H9 (cell line): ENCODE results near the gene EIF5A. TPM values are rescaled to one million over a fixed set of nuclear protein-coding genes. Genes with fewer than 3 reads are reported as not detected.

Experiments
- DNase-seq: peaks from one replicate; pipeline ENCODE4 v3.0.0-alpha.2; 2017
- H2AFZ ChIP-seq: one replicate; pipeline ENCODE4 v1.6.1; 2013; ENCODE audit warnings: mild to moderate bottlenecking, low read length, control low read depth, moderate library complexity
- H2AK5ac ChIP-seq: 2 replicates; pipeline ENCODE4 v1.6.1; 2013; ENCODE audit warnings: low read length, control low read depth, mixed read lengths; ENCODE audit not compliant: insufficient read length
- H2BK120ac ChIP-seq: one replicate; pipeline ENCODE4 v1.6.1; 2013; ENCODE audit warnings: low read depth, mild to moderate bottlenecking, low read length, control low read depth, inconsistent platforms; ENCODE audit not compliant: poor library complexity, severe bottlenecking
- H2BK12ac ChIP-seq: 2 replicates; pipeline ENCODE4 v1.6.1; 2013; ENCODE audit warnings: low read length, control low read depth, mixed read lengths, low read depth; ENCODE audit not compliant: insufficient read length
- H2BK15ac ChIP-seq: 2 replicates; pipeline ENCODE4 v1.6.1; 2013; ENCODE audit warnings: low read depth, low read length, control low read depth
- H2BK20ac ChIP-seq: one replicate; pipeline ENCODE4 v1.6.1; 2013; ENCODE audit warnings: low read depth, mild to moderate bottlenecking, low read length, control low read depth, inconsistent platforms; ENCODE audit not compliant: poor library complexity, severe bottlenecking
- H2BK5ac ChIP-seq: 2 replicates; pipeline ENCODE4 v1.6.1; 2013; ENCODE audit warnings: low read length, control low read depth, mixed read lengths; ENCODE audit not compliant: insufficient read length
- H3K14ac ChIP-seq: 2 replicates; pipeline ENCODE4 v1.6.1; 2013; ENCODE audit warnings: low read length, control low read depth; ENCODE audit not compliant: insufficient read depth
- H3K18ac ChIP-seq: 2 replicates; pipeline ENCODE4 v1.6.1; 2013; ENCODE audit warnings: low read depth, mild to moderate bottlenecking, mixed read lengths, low read length, control low read depth; ENCODE audit not compliant: insufficient read length
- H3K23ac ChIP-seq: 2 replicates; pipeline ENCODE4 v1.6.1; 2013; ENCODE audit warnings: low read length, control low read depth, mixed read lengths, low read depth; ENCODE audit not compliant: insufficient read length
- H3K23me2 ChIP-seq: 2 replicates; pipeline ENCODE4 v1.6.1; 2013; ENCODE audit warnings: low read depth, mild to moderate bottlenecking, mixed read lengths, low read length, control low read depth; ENCODE audit not compliant: insufficient read length, poor library complexity, severe bottlenecking
- H3K27ac ChIP-seq: 2 replicates; pipeline ENCODE4 v1.5.1; 2013; ENCODE audit warnings: low read length, control low read depth, mixed read lengths, low read depth; ENCODE audit not compliant: insufficient read length
- H3K27me3 ChIP-seq: 2 replicates; pipeline ENCODE4 v1.6.1; 2013; ENCODE audit warnings: low read length, control low read depth, inconsistent platforms; ENCODE audit not compliant: insufficient read depth
- H3K4ac ChIP-seq: 2 replicates; pipeline ENCODE4 v1.6.1; 2013; ENCODE audit warnings: low read depth, mild to moderate bottlenecking, control low read depth, inconsistent platforms, low read length, moderate library complexity
- H3K4me1 ChIP-seq: 2 replicates; pipeline ENCODE4 v1.6.1; 2013; ENCODE audit warnings: low read length, control low read depth, inconsistent platforms; ENCODE audit not compliant: insufficient read depth
- H3K4me2 ChIP-seq: 2 replicates; pipeline ENCODE4 v1.6.1; 2013; ENCODE audit warnings: low read length, control low read depth, mixed read lengths; ENCODE audit not compliant: insufficient read length, insufficient read depth
- H3K56ac ChIP-seq: 2 replicates; pipeline ENCODE4 v1.6.1; 2013; ENCODE audit warnings: low read depth, mild to moderate bottlenecking, mixed read lengths, low read length, control low read depth; ENCODE audit not compliant: insufficient read length
- H3K79me1 ChIP-seq: 2 replicates; pipeline ENCODE4 v1.6.1; 2013; ENCODE audit warnings: low read depth, mild to moderate bottlenecking, moderate library complexity, low read length, control low read depth, inconsistent platforms; ENCODE audit not compliant: insufficient read depth, poor library complexity, severe bottlenecking
- H3K79me2 ChIP-seq: 2 replicates; pipeline ENCODE4 v1.6.1; 2013; ENCODE audit warnings: low read length, control low read depth, inconsistent platforms; ENCODE audit not compliant: insufficient read depth
- H3K9ac ChIP-seq: 2 replicates; pipeline ENCODE4 v1.6.1; 2013; ENCODE audit warnings: low read length, control low read depth, mixed read lengths; ENCODE audit not compliant: insufficient read length; ENCODE audit errors: extremely low read depth
- H3K9me3 ChIP-seq: one replicate; pipeline ENCODE4 v1.6.1; 2013; ENCODE audit warnings: low read depth, low read length, inconsistent platforms; ENCODE audit not compliant: control insufficient read depth
- H3T11ph ChIP-seq: one replicate; pipeline ENCODE4 v1.6.1; 2013; ENCODE audit warnings: mild to moderate bottlenecking, low read length, control low read depth, inconsistent platforms
- H4K20me1 ChIP-seq: one replicate; pipeline ENCODE4 v1.6.1; 2013; ENCODE audit not compliant: control insufficient read depth, insufficient read length, insufficient read depth
- H4K5ac ChIP-seq: 2 replicates; pipeline ENCODE4 v1.6.1; 2013; ENCODE audit warnings: low read depth, mild to moderate bottlenecking, mixed read lengths, low read length, control low read depth; ENCODE audit not compliant: insufficient read length
- H4K8ac ChIP-seq: replicated peaks from 2 replicates; pipeline ENCODE4 v1.6.1; 2013; ENCODE audit warnings: low read length, control low read depth, mixed read lengths, low read depth; ENCODE audit not compliant: insufficient read length
- H4K91ac ChIP-seq: 2 replicates; pipeline ENCODE4 v1.6.1; 2013; ENCODE audit warnings: low read depth, mild to moderate bottlenecking, moderate library complexity, mixed read lengths, low read length, control low read depth; ENCODE audit not compliant: insufficient read length
- H3K27ac Mint-ChIP-seq, 3 experiments: 2 replicates in 2 of 3; 3 replicates in 1 of 3; pipeline ENCODE4 v1.8.0; 2020 to 2021; ENCODE audit warnings: mixed read lengths in 3 of 3, mild to moderate bottlenecking in 1 of 3, moderate library complexity in 1 of 3
- H3K27me3 Mint-ChIP-seq: 2 replicates; pipeline ENCODE4 v1.8.0; 2021; ENCODE audit warnings: low read depth, mild to moderate bottlenecking, moderate library complexity, mixed read lengths
- H3K36me3 Mint-ChIP-seq, 3 experiments: 2 replicates in 2 of 3; 3 replicates in 1 of 3; pipeline ENCODE4 v1.8.0; 2020 to 2021; ENCODE audit warnings: low read depth in 3 of 3, mixed read lengths in 3 of 3; ENCODE audit not compliant: insufficient read depth in 1 of 3
- H3K4me1 Mint-ChIP-seq, 2 experiments: 2 replicates each; pipeline ENCODE4 v1.8.0; 2020; ENCODE audit warnings: mixed read lengths in 2 of 2
- H3K4me3 Mint-ChIP-seq, 2 experiments: 2 replicates in 1 of 2; 3 replicates in 1 of 2; pipeline ENCODE4 v1.8.0; 2020 to 2021; ENCODE audit warnings: mild to moderate bottlenecking in 2 of 2, mixed read lengths in 2 of 2, moderate library complexity in 1 of 2
- H3K9me3 Mint-ChIP-seq, 2 experiments: 2 replicates in 1 of 2; 3 replicates in 1 of 2; pipeline ENCODE4 v1.8.0; 2020; ENCODE audit warnings: mild to moderate bottlenecking in 2 of 2, mixed read lengths in 2 of 2, moderate library complexity in 1 of 2
- WGBS: extraction: QIAGEN DNeasy Blood & Tissue Kit; methylation state at CpG from one replicate; pipeline ENCODE4 v1.1.7; 2013; ENCODE audit warnings: missing lambda C conversion rate, low lambda C conversion rate, mixed read lengths; ENCODE audit not compliant: insufficient read length; ENCODE audit errors: extremely low coverage; 5-methylcytosine and 5-hydroxymethylcytosine counted together
- total RNA-seq: library from RNA; stranded (reverse); gene quantifications from 2 replicates; pipeline ENCODE4 v1.2.1, GENCODE V29; 2021
- TF ChIP-seq, protein P1 (sequence below): fragments of 200-600 bp; sonication (generic); conservative IDR thresholded peaks from 3 replicates; pipeline ENCODE4 v1.8.0; 2021; ENCODE audit warnings: antibody characterized with exemption, mild to moderate bottlenecking

EIF5A gene
- total RNA-seq, 1 experiment from 2014 or later: 978 TPM

GRCh38 chr17:7315570-7316235, 8.3 kb downstream of the EIF5A start:
- Histone ChIP-seq H3K9me3 (no peaks in the 10 kb centered on the region), H2AK5ac (no peak overlapping the region), H2BK20ac (no peak overlapping the region), H3K4me1 (no peaks in the 10 kb centered on the region), H2BK120ac (no peak overlapping the region), H3K27ac (no peak overlapping the region), H3K27me3 (no peaks in the 10 kb centered on the region), H4K91ac (no peak overlapping the region), H3K56ac (no peak overlapping the region), H3K4me2 (peak overlapping the region; percentile 50), H2AFZ (no peak overlapping the region), H4K8ac (no peak overlapping the region), H3T11ph (no peak overlapping the region), H3K23ac (no peak overlapping the region), H4K5ac (no peak overlapping the region), H2BK15ac (no peak overlapping the region), H3K18ac (peak overlapping the region; percentile 77), H2BK5ac (no peak overlapping the region), H4K20me1 (no peaks in the 10 kb centered on the region), H3K9ac (peak overlapping the region; percentile 58), H3K23me2 (peaks cover 10% of the 10 kb centered on the region), H2BK12ac (no peak overlapping the region), H3K79me1 (no peaks in the 10 kb centered on the region), H3K79me2 (no peaks in the 10 kb centered on the region), H3K14ac (no peak overlapping the region; the same call in 1 of the 2 replicates), H3K4ac (no peak overlapping the region)
- peaks cover 18% of the 10 kb centered on the region in 2 experiments for H3K4me1 Mint-ChIP-seq
- H3K4me3 Mint-ChIP-seq: peak overlapping the region; percentile 77 to 85
- no peaks in the 10 kb centered on the region; a peak in 1 of 5 replicates for H3K9me3 Mint-ChIP-seq
- no CpG with 5 or more reads among the region's 30 CpGs for WGBS
- TF ChIP-seq, protein P1, sequence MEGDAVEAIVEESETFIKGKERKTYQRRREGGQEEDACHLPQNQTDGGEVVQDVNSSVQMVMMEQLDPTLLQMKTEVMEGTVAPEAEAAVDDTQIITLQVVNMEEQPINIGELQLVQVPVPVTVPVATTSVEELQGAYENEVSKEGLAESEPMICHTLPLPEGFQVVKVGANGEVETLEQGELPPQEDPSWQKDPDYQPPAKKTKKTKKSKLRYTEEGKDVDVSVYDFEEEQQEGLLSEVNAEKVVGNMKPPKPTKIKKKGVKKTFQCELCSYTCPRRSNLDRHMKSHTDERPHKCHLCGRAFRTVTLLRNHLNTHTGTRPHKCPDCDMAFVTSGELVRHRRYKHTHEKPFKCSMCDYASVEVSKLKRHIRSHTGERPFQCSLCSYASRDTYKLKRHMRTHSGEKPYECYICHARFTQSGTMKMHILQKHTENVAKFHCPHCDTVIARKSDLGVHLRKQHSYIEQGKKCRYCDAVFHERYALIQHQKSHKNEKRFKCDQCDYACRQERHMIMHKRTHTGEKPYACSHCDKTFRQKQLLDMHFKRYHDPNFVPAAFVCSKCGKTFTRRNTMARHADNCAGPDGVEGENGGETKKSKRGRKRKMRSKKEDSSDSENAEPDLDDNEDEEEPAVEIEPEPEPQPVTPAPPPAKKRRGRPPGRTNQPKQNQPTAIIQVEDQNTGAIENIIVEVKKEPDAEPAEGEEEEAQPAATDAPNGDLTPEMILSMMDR: no peak
- peak overlapping the region; percentile 79 to 94 (median 86); a peak in 5 of 7 replicates for H3K27ac Mint-ChIP-seq
- no peak for DNase-seq
- H3K27me3 Mint-ChIP-seq: no peaks in the 10 kb centered on the region; the same call in 1 of the 2 replicates
- H3K36me3 Mint-ChIP-seq: peaks cover 39 to 78% (median 74%) of the 10 kb centered on the region in 3 experiments
